ENCODE data around the gene CYBC1.
"Not testable (repeated sequence)": the region's sequence is repeated elsewhere in the genome, so short reads cannot be mapped to it uniquely, and the experiment has no call there.

Gene CYBC1

DNA sequence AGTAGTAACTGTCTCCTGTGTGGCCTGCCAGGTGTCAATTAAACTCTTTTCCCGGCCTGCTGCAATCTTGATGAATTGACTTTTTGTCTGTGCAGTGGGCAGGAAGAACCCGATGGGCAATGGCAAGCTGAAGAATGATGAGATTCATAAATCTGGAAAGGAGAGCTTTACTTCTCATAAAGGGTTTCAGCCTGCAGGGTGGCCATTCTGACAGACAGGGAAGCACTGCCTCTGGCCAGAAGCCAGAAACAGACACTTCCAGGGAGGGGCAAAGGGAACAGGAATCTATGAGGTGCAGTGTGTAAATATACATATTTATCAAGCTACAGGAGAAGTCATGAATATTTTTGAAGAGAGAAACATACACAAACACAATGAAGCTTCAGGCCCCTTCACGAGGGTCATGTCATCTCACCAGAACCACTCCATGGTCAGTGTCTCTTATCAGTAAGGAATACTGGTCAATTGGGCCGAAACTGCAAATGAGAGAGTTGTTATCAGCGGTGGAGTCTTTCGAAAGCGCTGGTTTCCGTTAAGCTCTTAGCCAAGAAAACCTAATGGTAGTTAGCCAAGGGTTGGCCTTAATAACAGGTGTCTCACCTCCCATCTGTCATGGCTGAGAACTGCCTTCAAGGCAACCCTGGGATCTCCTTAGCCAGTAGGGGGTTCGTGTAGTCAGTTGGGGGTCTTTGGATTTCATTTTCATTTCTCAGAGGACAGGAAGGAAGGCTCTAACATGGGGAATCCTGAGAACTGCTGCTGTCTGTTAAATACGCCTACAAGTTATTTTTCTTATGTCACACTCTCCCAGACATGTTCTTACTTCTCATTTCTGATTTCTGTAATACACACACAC lies 6.7 kb upstream of the CYBC1 start:
- Histone ChIP-seq H3K4me1 (ENCODE audit: insufficient read depth, insufficient read length) (no peaks in the 10 kb centered on the region), H3K9me3 (ENCODE audit: insufficient read depth, low read length) (peaks cover 28% of the 10 kb centered on the region), H3K27me3 (ENCODE audit: insufficient read depth, insufficient read length) (no peaks in the 10 kb centered on the region), H3K36me3 (ENCODE audit: insufficient read depth, insufficient read length, low read length) (peaks cover 23% of the 10 kb centered on the region), H3K9ac (ENCODE audit: insufficient read length, low read depth) (no peak overlapping the region), H3K4me3 (ENCODE audit: insufficient read length, low read depth) (peak overlapping the region; percentile 94)
- no peak for DNase-seq (ENCODE audit: low read depth, low spot score)
- no peak for TF ChIP-seq YY1 (IDR thresholded peaks at IDR 0.05; ENCODE audit: insufficient read depth, insufficient read length)
- TF ChIP-seq ZNF274 (IDR thresholded peaks at IDR 0.05; ENCODE audit: low read depth, low read length), result no peak
- no peak for TF ChIP-seq SUZ12 (IDR thresholded peaks at IDR 0.05; ENCODE audit: extremely low read depth, insufficient read depth, insufficient read length)

DNA sequence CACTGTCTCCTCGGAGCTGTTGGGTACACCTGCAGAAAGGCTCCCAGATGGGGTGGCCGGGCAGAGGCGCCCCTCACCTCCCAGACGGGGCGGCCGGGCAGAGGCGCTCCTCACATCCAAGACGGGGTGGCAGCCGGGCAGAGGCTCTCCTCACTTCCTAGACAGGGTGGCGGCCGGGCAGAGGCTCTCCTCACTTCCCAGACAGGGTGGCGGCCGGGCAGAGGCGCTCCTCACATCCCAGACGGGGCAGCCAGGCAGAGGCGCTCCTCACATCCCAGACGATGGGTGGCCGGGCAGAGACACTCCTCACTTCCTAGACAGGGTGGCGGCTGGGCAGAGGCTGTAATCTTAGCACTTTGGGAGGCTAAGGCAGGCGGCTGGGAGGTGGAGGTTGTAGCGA lies 3.2 kb upstream of the CYBC1 start:
- DNase-seq (ENCODE audit: low read depth, low spot score); H3K9ac ChIP-seq (ENCODE audit: insufficient read length, low read depth); H3K4me3 ChIP-seq (ENCODE audit: insufficient read length, low read depth); H3K27me3 ChIP-seq (ENCODE audit: insufficient read depth, insufficient read length); H3K36me3 ChIP-seq (ENCODE audit: insufficient read depth, insufficient read length, low read length); H3K4me1 ChIP-seq (ENCODE audit: insufficient read depth, insufficient read length): not testable (repeated sequence)
- peaks cover 40% of the 10 kb centered on the region for H3K9me3 ChIP-seq (ENCODE audit: insufficient read depth, low read length)

DNA sequence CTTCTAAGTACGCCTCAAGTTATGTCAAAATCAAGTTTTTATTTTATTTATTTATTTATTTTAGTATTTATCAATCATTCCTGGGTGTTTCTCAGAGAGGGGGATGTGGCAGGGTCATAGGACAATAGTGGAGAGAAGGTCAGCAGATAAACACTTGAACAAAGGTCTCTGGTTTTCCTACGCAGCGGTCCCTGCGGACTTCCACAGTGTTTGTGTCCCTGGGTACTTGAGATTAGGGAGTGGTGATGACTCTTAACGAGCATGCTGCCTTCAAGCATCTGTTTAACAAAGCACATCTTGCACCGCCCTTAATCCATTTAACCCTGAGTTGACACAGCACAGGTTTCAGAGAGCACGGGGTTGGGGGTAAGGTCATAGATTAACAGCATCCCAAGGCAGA lies 2.6 kb upstream of the CYBC1 start:
- DNase-seq (ENCODE audit: low read depth, low spot score); H3K27me3 ChIP-seq (ENCODE audit: insufficient read depth, insufficient read length); H3K4me3 ChIP-seq (ENCODE audit: insufficient read length, low read depth); H3K9ac ChIP-seq (ENCODE audit: insufficient read length, low read depth); H3K4me1 ChIP-seq (ENCODE audit: insufficient read depth, insufficient read length); H3K36me3 ChIP-seq (ENCODE audit: insufficient read depth, insufficient read length, low read length): not testable (repeated sequence)
- peaks cover 40% of the 10 kb centered on the region for H3K9me3 ChIP-seq (ENCODE audit: insufficient read depth, low read length)

DNA sequence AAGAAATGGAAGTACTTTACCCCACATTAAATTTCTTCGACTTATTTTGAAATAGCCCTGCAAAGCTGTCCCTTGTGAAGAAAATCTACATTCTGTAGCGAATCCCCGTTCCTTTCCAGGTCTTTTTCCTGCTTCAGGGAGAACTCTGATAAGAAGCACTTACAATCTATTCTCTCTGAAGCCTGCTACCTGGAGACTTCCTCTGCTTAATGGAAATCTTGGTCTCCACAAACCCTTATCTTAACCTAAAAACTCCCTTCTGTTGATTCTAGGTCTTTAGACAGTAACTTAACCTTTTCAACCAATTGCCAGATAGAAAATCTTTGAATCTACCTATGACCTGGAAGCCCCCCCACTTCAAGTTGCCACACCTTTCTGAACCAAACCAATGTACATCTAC lies 1.6 kb upstream of the CYBC1 start:
- Histone ChIP-seq H3K9me3 (ENCODE audit: insufficient read depth, low read length) (peaks cover 40% of the 10 kb centered on the region), H3K36me3 (ENCODE audit: insufficient read depth, insufficient read length, low read length) (peaks cover 14% of the 10 kb centered on the region), H3K4me3 (ENCODE audit: insufficient read length, low read depth) (no peak overlapping the region), H3K9ac (ENCODE audit: insufficient read length, low read depth) (no peak overlapping the region), H3K4me1 (ENCODE audit: insufficient read depth, insufficient read length) (peaks cover 5% of the 10 kb centered on the region), H3K27me3 (ENCODE audit: insufficient read depth, insufficient read length) (no peaks in the 10 kb centered on the region)
- no peak for TF ChIP-seq ZNF274 (IDR thresholded peaks at IDR 0.05; ENCODE audit: low read depth, low read length)
- TF ChIP-seq SUZ12 (IDR thresholded peaks at IDR 0.05; ENCODE audit: extremely low read depth, insufficient read depth, insufficient read length), result no peak
- no peak for TF ChIP-seq YY1 (IDR thresholded peaks at IDR 0.05; ENCODE audit: insufficient read depth, insufficient read length)
- no peak for DNase-seq (ENCODE audit: low read depth, low spot score)

DNA sequence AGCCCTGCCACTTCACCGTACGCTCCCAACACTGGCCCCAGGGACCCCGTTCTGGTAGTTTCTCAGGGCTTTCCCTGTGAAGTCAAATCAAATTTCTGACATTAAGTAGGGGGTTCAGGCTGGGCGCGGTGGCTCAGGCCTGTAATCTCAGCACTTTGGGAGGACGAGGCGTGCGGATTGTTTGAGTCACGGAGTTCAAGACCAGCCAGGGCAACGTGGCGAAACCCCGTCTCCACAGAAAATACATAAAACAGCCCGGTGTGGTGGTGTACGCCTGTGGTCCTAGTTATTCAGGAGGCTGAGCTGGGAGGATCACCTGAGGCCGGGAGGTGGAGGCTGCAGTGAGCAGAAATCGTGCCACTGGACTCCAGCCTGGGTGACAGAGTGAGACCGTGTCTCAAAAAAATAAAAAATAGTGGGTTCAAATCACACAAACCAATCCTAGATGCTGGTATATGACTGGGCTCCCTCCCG lies 632 bp downstream of the CYBC1 start:
- Histone ChIP-seq H3K4me1 (ENCODE audit: insufficient read depth, insufficient read length) (peaks cover 11% of the 10 kb centered on the region), H3K27me3 (ENCODE audit: insufficient read depth, insufficient read length) (no peaks in the 10 kb centered on the region), H3K9ac (ENCODE audit: insufficient read length, low read depth) (peak overlapping the region; percentile 89), H3K4me3 (ENCODE audit: insufficient read length, low read depth) (peak overlapping the region; percentile 91), H3K36me3 (ENCODE audit: insufficient read depth, insufficient read length, low read length) (peaks cover 27% of the 10 kb centered on the region), H3K9me3 (ENCODE audit: insufficient read depth, low read length) (peaks cover 37% of the 10 kb centered on the region)
- no peak for DNase-seq (ENCODE audit: low read depth, low spot score)
- TF ChIP-seq SUZ12 (IDR thresholded peaks at IDR 0.05; ENCODE audit: extremely low read depth, insufficient read depth, insufficient read length) (no peak), YY1 (IDR thresholded peaks at IDR 0.05; ENCODE audit: insufficient read depth, insufficient read length) (no peak), ZNF274 (IDR thresholded peaks at IDR 0.05; ENCODE audit: low read depth, low read length) (no peak)

DNA sequence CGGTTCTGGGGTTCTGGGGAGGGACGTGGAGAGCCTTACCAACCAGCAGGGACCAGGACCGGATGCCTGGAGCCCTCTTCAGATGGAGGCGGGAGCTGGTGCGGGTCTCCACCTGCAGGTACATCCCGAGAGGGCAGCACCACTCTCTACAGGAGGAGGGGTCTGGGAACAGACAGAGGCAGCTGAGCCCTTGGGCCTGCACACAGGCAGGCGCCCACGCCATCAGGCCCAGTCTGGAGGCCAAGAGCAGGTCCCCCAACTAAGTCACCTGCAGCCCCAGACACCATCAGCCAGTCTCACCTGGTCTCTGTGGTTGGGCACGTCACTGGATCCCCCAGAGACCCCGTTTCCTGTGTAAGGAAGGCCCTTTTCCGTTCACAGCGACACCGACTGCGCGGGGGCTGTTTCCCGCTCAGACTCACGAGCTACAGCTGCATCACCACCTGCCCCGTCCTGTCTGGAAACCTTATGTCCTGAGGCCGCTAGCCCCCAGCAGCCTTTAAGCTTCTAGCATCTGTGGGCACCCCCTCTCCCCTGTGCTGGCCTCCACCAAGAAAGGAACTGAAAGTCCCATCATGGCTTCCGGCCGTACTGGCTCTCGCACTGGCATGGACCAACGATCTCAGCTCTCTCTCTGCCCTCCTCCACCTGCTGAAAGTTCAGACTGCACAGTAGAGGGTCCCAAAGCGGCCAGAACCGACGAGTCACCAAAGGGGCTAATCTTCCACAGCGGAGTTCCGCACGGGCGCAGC lies 1.2 kb downstream of the CYBC1 start:
- no peak for DNase-seq (ENCODE audit: low read depth, low spot score)
- Histone ChIP-seq H3K4me1 (ENCODE audit: insufficient read depth, insufficient read length) (peaks cover 11% of the 10 kb centered on the region), H3K36me3 (ENCODE audit: insufficient read depth, insufficient read length, low read length) (peaks cover 33% of the 10 kb centered on the region)

DNA sequence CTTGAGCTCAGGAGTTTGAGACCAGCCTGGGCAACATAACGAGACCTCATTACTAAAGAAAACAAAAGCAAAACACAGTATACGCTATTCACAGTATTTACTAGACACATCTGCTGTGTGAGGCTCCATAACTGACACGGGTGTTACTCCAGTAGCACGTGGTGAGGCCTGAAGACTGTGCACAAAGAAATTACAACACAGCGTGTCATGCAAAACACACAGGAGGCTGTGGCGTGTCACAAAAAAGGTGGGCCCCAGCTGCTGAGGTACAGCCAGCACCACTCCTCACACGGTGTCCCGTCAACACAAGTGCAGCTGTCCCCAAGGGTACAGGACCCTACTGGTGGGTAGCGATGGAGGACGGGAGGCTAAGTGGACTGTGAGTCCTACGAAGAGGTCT lies 2.7 kb downstream of the CYBC1 start:
- Histone ChIP-seq H3K4me3 (ENCODE audit: insufficient read length, low read depth) (no peak overlapping the region), H3K36me3 (ENCODE audit: insufficient read depth, insufficient read length, low read length) (peaks cover 47% of the 10 kb centered on the region), H3K9me3 (ENCODE audit: insufficient read depth, low read length) (peaks cover 18% of the 10 kb centered on the region), H3K4me1 (ENCODE audit: insufficient read depth, insufficient read length) (peaks cover 11% of the 10 kb centered on the region), H3K27me3 (ENCODE audit: insufficient read depth, insufficient read length) (no peaks in the 10 kb centered on the region), H3K9ac (ENCODE audit: insufficient read length, low read depth) (no peak overlapping the region)
- no peak for DNase-seq (ENCODE audit: low read depth, low spot score)
- TF ChIP-seq YY1 (IDR thresholded peaks at IDR 0.05; ENCODE audit: insufficient read depth, insufficient read length) (no peak), SUZ12 (IDR thresholded peaks at IDR 0.05; ENCODE audit: extremely low read depth, insufficient read depth, insufficient read length) (no peak), ZNF274 (IDR thresholded peaks at IDR 0.05; ENCODE audit: low read depth, low read length) (no peak)

More for the DNA sequence above, 1.2 kb downstream of the CYBC1 start:
- Histone ChIP-seq H3K27me3 (ENCODE audit: insufficient read depth, insufficient read length) (no peaks in the 10 kb centered on the region), H3K9me3 (ENCODE audit: insufficient read depth, low read length) (peaks cover 31% of the 10 kb centered on the region), H3K4me3 (ENCODE audit: insufficient read length, low read depth) (no peak overlapping the region), H3K9ac (ENCODE audit: insufficient read length, low read depth) (no peak overlapping the region)
- TF ChIP-seq ZNF274 (IDR thresholded peaks at IDR 0.05; ENCODE audit: low read depth, low read length), result no peak
- TF ChIP-seq SUZ12 (IDR thresholded peaks at IDR 0.05; ENCODE audit: extremely low read depth, insufficient read depth, insufficient read length), result no peak
- TF ChIP-seq YY1 (IDR thresholded peaks at IDR 0.05; ENCODE audit: insufficient read depth, insufficient read length), result no peak

Data from NT2/D1 (cell line).